GM21528 (cell line): ENCODE results near the gene FERMT2.

Experiments used
- ATAC-seq: cut with Tn5 transposase; IDR thresholded peaks from one replicate; pipeline ENCODE4 v1.9.1; 2021; ENCODE audit warnings: mild to moderate bottlenecking, moderate library complexity; ENCODE audit not compliant: unreplicated experiment, low FRiP score

FERMT2 gene

DNA sequence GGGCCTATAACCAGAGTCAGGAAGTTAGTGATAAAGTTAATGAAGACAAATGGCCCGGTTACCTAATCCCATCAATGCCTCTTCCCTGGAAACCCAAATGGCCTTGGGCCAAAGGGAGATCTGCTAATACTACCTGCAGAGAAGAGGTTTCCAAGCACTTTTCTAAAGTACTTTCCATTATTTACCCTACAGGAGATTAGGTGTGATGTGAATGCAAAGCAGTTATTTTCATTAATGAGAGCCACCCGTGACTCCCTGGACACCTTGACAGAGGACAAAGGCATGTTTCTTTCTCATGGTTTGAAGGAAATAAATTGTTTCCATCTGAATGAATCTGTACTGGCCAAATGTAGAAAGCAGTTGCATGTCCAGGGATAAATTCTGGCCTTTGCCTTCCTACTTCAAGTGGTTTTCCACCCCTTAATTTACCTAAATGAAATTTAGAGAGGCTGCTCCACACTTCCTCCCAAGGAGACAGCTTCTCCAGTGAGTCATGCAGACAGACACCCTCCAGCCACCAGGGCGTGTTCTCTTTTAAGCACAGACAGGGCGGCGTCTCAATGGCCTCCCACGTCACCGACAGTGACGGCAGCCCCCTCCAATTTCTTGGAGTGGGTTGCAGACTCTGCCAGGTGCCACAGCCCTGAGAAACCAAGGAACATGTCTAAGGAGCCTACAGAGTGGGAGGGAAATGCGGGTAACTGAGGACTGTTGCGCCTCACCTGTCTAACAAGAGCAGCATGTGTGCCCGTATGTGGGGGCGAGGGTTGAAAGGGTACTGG is 115.5 kb downstream of the FERMT2 start:
- no peak for ATAC-seq

GRCh38 chr14:52834440-52834842 is 116.4 kb downstream of the FERMT2 start:
- no peak for ATAC-seq

DNA sequence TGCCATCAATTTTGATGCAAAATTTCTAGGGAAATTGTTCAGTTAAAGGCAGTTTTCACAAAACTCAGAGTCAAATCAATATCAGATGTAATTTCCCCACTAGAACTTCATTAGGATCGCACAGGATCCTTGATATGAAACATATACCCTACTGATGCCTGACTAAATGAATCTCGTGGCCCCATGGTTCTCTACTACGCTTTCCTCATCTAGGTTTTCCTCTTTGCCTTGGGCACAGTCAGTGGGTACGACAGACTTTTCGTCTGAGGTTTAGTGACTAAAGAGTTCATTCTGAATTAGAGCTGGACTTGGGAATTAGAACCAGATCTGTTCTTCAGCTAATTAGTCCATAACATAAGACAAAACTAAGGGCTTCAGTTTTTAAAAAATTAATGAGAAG is 117.0 kb downstream of the FERMT2 start:
- ATAC-seq = no peak

DNA sequence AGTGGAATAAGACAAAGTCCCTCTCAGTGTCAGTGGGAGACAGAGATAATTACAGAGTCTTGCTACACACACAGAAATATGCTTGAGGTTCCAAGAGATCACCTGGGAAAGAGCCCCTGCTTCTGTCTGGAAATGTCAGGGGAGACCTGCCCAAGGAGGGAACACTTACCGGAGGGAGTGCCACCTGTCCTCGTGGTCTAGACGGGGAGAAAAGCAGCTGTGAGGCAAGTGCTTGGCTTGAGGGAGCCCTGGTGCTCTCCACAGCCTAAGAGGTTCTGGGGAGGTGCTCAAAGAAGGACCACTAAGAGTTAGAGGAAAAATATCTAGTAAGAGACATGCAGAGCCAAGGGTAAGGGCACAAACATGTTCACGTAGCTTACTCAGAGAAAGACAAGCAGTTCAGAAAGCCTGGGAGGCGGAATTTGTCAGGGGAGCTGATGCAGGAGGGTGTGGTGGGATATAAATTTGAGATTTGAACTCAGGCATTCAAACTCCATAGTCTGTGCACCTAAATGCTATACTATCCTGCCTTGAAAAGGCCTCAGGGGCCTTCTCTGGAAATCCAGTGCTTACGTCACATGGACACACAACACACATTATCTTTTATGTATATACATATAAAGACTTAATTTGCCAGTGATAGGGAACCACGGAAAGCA is 121.2 kb downstream of the FERMT2 start:
- ATAC-seq = no peak

DNA sequence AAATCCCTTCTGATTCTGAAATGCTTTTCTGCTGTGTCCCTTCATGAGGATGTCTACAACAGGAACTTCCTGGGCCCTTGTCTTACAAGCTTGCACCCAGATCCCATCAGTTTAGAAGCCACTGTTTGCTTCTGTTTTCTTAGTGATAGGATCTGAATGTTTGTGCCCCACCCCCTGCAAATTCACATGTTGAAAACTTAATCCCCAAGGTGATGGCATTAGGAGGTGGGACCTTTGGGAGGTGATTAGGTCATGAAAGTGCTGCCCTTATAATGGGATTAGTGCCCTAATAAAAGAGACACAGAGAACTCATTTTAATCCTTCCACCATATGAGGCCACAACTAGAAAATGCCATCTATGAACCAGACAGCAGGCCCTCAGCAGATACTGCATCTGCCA is 123.4 kb downstream of the FERMT2 start:
- ATAC-seq = no peak

DNA sequence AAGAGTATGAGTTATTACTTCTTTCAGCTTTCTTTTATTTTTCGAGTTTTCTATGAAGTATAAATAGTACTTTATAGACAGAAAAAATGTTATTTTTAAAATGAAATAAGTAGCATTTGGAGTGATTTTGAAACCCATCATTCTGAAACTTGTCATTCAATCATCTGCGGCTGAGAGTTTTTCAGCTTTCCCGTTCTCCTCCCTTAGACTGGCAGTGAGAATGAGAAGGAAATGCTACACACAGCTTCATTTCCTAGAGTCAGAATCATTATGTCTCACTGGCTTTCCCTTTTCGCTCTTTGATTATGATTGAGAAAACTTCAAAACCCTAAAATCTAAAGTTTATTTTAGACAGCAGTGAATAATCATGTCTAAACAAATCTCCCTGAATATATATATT is 125.8 kb downstream of the FERMT2 start:
- ATAC-seq = no peak

GRCh38 chr14:52824462-52824861 is 126.4 kb downstream of the FERMT2 start:
- ATAC-seq = no peak

DNA sequence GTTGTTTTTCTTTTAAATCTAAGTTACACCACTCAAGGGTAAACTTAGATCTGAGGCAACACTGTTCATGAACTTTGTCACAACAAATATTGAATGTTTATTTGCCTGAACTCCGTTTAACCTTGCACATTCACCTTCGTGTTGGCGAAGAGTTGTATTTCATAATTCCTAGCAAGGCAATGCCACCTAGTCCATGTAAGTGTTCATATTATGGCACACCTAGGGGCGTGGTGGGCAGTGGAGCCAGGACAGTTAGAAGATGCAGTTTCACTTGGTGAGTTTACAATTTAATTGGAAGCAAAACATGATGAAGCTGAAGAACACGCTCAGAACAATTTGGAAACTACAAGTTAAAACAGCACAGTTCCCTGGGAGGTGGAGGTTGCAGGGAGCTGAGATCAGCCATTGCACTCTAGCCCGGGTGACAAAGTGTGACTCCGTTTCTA is 129.0 kb downstream of the FERMT2 start:
- no peak for ATAC-seq

GRCh38 chr14:52808101-52808500 is 142.7 kb downstream of the FERMT2 start:
- no peak for ATAC-seq
